ENCODE data around the gene OR4D9. TPM values are rescaled to one million over a fixed set of nuclear protein-coding genes. Genes with fewer than 3 reads are reported as not detected.

Gene OR4D9
- total and polyA plus RNA-seq, 2 of the 8 experiments (the other 6 are each of a cell fraction or from before 2014, with no cell fraction given) = not detected

GRCh38 chr11:59532620-59533019 is 21.3 kb downstream of the OR4D9 start:
- Histone ChIP-seq H3K56ac (replicated peaks; ENCODE audit: insufficient read length, low read depth, low read length) (no peak overlapping the region), H3K36me3 (ENCODE audit: control insufficient read depth in 2 of 4, insufficient read depth in 4 of 4, low read length in 3 of 4) (no peaks in the 10 kb centered on the region), H3K79me2 (ENCODE audit: control insufficient read depth in 1 of 2, insufficient read depth in 2 of 2, low read length in 2 of 2) (no peaks in the 10 kb centered on the region), H3K9ac (replicated peaks in 1 of 4; ENCODE audit: extremely low read depth in 1 of 4, low read depth in 3 of 4, low read length in 3 of 4) (no peak overlapping the region), H3K4me3 (ENCODE audit: extremely low read depth in 1 of 4, insufficient read depth in 2 of 4, low read depth in 3 of 4, low read length in 4 of 4) (no peak overlapping the region), H4K5ac (ENCODE audit: insufficient read length, low read depth, low read length) (no peak overlapping the region), H3K23me2 (ENCODE audit: low read depth, low read length) (no peaks in the 10 kb centered on the region), H3K27me3 (replicated peaks in 1 of 4; ENCODE audit: control insufficient read depth in 3 of 4, extremely low read depth in 1 of 4, insufficient read depth in 3 of 4, low read length in 3 of 4) (no peaks in the 10 kb centered on the region), H2BK120ac (replicated peaks; ENCODE audit: low read depth, low read length) (no peak overlapping the region), H3K4me1 (replicated peaks in 1 of 4; ENCODE audit: control insufficient read depth in 3 of 4, insufficient read depth in 4 of 4, low read length in 3 of 4) (peaks cover 4 to 13% (median 9%) of the 10 kb centered on the region in 4 experiments; a peak in 4 of 7 replicates), H3K79me1 (ENCODE audit: low read depth, low read length) (no peaks in the 10 kb centered on the region), H3K18ac (ENCODE audit: extremely low read depth, low read length) (no peak overlapping the region), H3K4ac (replicated peaks; ENCODE audit: insufficient read length, low read depth, low read length) (no peak overlapping the region), H4K20me1 (replicated peaks in 1 of 2; ENCODE audit: control insufficient read depth in 1 of 2, insufficient read depth in 2 of 2, low read length in 2 of 2) (no peaks in the 10 kb centered on the region), H3K9me3 (ENCODE audit: insufficient read depth in 2 of 2, low read depth in 1 of 2, low read length in 1 of 2) (no peaks in the 10 kb centered on the region), H3K4me2 (ENCODE audit: insufficient read depth in 1 of 2, low read depth in 2 of 2, low read length in 2 of 2) (no peak overlapping the region), H2BK15ac (ENCODE audit: low read length) (no peak overlapping the region), H2BK5ac (ENCODE audit: low read depth, low read length) (no peak overlapping the region), H3K23ac (ENCODE audit: insufficient read length) (no peak overlapping the region), H2AFZ (ENCODE audit: low read length) (no peak overlapping the region), H4K91ac (replicated peaks; ENCODE audit: insufficient read length, low read length) (no peak overlapping the region), H2AK5ac (ENCODE audit: low read depth, low read length) (no peak overlapping the region), H4K8ac (ENCODE audit: extremely low read depth, insufficient read depth, low read length) (no peak overlapping the region), H2BK20ac (ENCODE audit: low read length) (no peak overlapping the region), H2BK12ac (ENCODE audit: low read depth, low read length) (no peak overlapping the region), H3K14ac (ENCODE audit: insufficient read length) (no peak overlapping the region), H3K27ac (ENCODE audit: low read depth, low read length) (no peak overlapping the region)
- CTCF ChIA-PET (ENCODE audit: partially characterized antibody) = interaction anchor here (0.7 kb wide), 1 partner anchor 40 kb away, joined by 3 read pairs; no protein-coding TSS in a partner anchor
- DNase-seq (ENCODE audit: low read depth in 1 of 2, low spot score in 2 of 2) (no peak), FAIRE-seq (no peak)
- POLR2A ChIA-PET (ENCODE audit: partially characterized antibody) = no interaction called here
- no peak for TF ChIP-seq EZH2 (IDR thresholded peaks at IDR 0.05; ENCODE audit: low read depth, low read length, severe bottlenecking)
- WGBS, 2 experiments (ENCODE audit: extremely low coverage in 1 of 2, insufficient coverage in 1 of 2, insufficient read length in 1 of 2, insufficient replicate concordance in 2 of 2, low coverage in 1 of 2, low lambda C conversion rate in 2 of 2, missing lambda C conversion rate in 1 of 2) = 87% methylated on average over 2 of the region's 2 CpGs; no CpG with 5 or more reads in 1 of the 2 experiments

All from H1 (cell line).